Dedifferentiated amniotic fluid mesenchymal stem cell (primary cell): ENCODE measurements around the gene MT1E.
A peak's percentile ranks its signal among the peaks of the same experiment; 100 is the strongest.
"Not testable (repeated sequence)": the region's sequence is repeated elsewhere in the genome, so short reads cannot be mapped to it uniquely, and the experiment has no call there.

Experiments used
- DNase-seq: peaks from one replicate; pipeline ENCODE4 v3.0.0-alpha.2; 2016; ENCODE audit errors: extremely low spot score

MT1E gene

DNA sequence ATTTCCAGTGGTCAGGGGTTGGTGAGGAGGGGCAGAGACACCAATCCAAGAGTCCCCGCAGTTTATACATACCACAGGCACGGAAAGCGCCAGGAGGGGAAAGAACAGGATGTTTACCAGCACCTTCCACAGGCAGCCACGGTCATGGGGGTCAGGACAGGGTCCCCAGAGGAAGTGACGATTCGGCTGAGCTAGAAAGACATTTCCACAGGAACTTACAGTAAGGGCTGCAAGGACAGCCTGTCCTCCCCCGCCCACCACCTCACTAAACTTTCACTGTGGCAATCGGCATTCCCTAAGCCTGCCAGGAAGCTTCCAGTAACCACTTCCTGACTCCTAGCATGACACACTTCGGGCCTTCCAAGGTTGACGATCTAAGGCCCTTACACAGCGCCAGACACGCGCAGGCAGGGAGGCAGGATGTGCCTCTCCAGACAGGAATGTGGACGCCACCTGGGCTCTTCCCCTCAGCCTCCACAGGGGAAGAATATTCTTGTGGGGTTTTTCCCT lies 18.4 kb upstream of the MT1E start:
- DNase-seq, result peak; percentile 81

DNA sequence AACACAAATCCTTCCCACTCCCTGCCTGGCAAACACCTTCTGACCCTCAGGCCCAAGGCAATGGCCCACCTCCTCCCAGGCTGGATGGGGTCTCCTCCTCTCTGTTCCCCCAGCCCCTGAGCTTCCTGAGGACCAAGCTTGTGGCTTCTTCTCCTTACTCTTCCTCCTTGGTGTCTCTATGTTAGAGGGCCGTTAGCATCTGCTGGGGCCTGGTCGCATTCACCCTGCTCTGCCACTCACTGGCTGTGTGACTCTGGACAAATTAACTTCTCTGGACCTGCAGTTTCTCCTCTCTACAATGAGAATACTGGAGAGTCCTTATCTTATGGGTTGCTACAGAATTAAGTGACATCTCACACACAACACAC lies 17.9 kb upstream of the MT1E start:
- no peak for DNase-seq

DNA sequence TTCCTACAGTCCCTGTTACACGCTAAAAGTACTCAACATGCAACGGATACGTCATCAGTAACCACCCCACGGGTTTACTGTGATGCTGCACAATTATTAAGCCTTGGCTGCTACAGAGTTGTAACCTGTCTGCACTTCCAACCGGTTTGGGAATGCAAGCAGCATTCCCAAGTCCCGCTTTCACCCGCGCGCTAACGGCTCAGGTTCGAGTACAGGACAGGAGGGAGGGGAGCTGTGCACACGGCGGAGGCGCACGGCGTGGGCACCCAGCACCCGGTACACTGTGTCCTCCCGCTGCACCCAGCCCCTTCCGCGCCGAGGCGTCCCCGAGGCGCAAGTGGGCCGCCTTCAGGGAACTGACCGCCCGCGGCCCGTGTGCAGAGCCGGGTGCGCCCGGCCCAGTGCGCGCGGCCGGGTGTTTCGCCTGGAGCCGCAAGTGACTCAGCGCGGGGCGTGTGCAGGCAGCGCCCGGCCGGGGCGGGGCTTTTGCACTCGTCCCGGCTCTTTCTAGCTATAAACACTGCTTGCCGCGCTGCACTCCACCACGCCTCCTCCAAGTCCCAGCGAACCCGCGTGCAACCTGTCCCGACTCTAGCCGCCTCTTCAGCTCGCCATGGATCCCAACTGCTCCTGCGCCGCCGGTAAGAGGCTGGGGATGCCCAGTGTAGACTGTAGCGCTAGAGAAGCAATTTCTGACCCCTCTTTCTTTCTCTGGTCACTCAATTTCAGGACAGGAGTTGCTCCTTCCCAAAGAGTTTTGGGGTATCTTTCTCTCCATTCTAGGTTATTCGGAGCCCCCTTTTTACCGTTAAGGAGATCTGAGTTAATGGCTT lies 17.3 kb upstream of the MT1E start, which contains the start of gene MT2A:
Gene MT2A, plus strand, starts transcription at position 542 of the 833 bp plus-strand sequence. Its CDS starts 72 bp downstream, at position 614.
- DNase-seq, result peak; percentile 95

DNA sequence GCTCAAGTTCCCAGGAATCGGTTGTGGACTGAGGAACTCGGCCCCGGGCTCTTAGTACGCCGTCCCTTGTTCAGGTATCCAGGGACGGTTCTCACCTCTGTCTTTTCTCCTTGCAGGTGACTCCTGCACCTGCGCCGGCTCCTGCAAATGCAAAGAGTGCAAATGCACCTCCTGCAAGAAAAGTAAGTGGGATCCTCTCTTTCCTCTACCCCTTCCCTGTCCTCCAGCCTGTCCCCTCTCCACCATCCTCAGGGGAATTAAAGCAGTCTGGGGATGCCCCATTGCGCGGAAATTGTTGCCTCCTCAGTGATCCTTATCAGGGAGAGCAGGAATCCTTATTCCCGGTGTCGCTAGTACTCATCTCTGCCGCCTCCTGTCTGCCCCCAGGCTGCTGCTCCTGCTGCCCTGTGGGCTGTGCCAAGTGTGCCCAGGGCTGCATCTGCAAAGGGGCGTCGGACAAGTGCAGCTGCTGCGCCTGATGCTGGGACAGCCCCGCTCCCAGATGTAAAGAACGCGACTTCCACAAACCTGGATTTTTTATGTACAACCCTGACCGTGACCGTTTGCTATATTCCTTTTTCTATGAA lies 16.6 kb upstream of the MT1E start:
- no peak for DNase-seq

DNA sequence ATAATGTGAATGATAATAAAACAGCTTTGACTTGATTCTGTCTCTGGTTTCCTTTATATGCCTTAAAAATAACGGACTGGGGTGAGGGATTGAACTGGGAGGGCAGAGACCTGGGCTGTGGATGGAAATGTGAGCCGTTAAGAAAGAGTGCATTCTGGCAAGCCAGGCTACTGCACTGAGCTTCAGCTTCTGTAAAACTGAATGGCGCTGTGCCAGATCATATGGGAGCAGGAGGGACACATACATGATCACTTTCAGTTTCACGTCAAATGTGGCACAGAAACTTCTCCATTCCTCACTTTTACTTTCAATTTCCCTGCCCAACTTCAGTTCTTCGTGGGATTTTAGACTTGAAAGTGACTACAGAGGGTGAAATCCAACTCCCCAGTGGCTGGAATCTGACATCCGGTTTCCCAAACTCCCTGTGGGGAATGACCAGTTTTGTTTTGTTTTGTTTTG lies 16.1 kb upstream of the MT1E start:
- peak; percentile 89 for DNase-seq

DNA sequence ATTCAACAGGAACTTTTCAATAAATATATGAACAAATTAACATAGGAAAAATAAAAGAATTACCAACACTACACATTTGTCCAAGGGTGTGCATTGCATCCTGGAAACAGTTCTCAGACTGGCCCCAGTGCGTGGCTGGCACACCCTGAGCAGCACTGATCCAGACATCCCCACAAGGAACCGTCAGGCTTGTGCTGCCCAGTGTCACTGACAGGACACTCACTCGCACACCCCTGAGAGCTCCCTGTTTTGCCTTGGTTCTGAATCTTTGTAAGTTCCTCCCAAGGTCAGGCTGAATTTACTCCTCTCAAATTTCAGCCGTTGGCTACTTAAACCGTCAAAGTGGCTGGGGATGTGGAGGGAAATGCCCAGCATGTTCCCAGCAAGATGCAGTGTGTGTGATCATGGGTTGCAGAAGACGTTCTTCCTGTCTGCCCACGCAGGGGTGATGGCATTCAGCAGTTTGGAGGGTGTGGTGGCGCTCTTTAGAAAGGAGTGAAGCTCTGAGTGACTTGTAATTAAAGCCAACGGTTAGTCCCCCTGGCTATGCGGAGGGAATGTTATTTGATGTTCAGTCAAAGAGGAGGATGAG lies 15.5 kb upstream of the MT1E start:
- peak; percentile 74 for DNase-seq

DNA sequence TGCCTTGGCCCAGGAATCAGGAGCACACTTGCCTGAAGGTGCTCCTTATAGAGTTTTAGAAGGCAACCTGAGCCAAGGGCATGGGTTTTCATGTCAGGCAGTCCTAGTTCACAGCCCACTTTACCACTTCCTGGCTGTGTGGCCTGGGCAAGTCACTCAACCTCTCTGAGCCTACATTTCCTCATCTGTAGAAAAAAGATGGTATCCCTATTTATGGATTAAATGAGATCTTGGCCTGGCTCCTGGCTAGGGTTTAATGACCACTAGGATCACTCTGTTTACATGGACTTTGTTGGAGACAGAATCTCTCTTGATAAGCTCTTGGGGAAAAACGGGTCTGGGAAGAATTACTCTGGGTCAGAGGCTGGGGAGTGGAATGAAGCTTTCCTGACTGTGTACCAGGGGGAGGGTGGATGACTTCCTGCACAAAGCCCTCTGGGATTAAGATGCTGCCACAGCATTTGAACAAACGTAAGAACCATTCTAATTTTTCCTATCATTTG lies 14.9 kb upstream of the MT1E start:
- no peak for DNase-seq

DNA sequence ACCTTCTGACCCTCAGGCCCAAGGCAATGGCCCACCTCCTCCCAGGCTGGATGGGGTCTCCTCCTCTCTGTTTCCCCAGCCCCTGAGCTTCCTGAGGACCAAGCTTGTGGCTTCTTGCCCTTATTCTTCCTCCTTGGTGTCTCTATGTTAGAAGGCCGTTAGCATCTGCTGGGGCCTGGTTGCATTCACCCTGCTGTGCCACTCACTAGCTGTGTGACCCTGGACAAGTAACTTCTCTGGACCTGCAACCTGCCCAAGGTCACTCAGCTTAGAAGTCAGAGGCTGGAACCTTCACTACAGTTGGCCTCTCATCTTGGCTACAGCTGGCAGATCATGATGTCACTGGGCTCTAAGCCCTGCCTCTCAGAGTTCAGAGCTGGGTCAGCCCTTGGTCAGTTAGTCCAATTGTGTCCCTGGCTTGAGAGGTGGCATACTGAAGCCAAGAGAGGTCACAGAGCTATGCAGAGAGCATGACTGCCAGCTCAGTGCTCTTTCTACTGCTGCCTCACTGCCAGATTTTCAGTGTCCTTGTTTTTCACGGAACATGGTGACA lies 14.2 kb upstream of the MT1E start:
- DNase-seq, result no peak

DNA sequence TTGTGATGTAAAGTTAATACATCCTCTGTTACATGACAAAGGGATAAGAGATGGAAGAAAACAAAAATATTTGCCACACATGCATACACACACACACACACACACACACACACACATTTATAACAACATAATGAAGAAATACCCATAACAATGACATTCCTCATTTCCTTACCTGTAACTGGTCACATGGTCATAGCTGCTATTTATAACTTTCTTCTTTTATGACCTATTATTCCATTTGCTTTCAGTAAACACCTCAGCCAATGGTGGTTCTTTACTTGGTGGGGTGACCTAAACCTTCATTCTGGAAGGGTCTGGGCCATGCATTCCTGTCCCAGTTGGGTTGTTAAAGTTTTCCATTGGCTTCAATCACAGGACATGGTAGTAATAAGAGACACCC lies 11.9 kb upstream of the MT1E start:
- DNase-seq, result no peak

DNA sequence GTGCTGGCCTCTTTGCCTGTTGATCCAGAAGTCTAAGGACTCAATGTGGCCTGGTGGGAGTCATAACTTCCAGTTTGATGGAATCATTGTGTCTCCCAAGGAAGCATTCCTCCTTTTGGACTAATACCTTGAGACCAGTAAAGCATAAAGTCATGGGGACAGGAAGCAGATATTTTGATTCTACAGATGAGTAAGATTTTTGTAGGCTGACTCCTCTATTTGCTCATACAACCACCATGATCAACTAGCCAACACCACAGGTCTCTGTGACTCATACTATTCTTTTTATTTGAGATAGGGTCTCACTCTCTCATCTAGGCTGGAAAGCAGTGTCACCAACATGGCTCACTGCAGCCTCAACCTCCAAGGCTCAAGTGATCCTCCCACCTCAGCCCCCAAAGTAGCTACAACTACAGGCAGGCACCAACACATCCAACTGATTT lies 11.0 kb upstream of the MT1E start:
- no peak for DNase-seq

DNA sequence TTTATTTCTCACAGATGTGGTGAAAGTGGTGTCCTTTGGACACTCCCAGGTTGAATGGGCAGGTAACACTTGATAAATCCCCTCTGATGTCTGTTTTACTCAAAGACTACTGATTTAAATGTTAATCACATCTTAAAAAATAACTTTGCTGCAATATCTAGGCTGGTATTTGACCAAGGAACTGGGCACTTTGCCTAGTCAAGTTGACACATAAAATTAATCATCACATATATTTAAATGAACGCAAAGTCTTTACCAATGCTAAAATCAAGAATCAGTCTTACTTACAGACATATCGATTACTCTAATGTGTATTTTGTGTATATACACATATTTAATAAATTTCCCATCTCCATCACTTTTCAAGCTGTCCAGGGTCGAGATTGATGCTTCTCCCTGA lies 10.2 kb upstream of the MT1E start:
- no peak for DNase-seq

DNA sequence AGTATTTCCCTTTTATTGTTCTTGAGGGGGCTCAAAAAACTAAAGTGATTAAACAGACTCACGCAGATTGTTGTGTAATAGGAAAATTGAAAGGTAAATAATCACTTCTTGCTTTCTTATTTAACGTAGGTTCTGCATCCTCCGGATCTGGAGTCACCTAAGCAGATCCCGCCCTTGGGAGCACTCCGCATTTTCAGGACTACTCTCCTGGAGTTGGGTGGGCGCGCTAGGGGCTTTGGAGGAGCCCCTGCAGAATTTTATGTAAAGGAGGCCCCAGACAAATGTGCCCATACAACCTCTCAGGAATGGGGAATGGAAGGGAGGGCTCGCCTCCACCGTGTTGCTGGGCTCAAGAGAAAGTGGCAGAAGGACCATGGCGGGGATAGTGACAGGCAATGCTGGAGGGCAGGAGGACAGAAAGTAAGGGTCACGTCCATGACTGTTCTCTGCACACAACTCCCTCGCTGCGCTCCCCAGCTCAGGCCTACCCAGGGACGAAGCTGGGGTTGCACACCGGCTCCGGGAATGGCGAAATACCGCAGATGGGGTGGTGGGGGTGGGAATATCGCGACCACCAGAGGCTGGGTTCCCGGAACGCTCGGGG lies 8.9 kb upstream of the MT1E start:
- no peak for DNase-seq

DNA sequence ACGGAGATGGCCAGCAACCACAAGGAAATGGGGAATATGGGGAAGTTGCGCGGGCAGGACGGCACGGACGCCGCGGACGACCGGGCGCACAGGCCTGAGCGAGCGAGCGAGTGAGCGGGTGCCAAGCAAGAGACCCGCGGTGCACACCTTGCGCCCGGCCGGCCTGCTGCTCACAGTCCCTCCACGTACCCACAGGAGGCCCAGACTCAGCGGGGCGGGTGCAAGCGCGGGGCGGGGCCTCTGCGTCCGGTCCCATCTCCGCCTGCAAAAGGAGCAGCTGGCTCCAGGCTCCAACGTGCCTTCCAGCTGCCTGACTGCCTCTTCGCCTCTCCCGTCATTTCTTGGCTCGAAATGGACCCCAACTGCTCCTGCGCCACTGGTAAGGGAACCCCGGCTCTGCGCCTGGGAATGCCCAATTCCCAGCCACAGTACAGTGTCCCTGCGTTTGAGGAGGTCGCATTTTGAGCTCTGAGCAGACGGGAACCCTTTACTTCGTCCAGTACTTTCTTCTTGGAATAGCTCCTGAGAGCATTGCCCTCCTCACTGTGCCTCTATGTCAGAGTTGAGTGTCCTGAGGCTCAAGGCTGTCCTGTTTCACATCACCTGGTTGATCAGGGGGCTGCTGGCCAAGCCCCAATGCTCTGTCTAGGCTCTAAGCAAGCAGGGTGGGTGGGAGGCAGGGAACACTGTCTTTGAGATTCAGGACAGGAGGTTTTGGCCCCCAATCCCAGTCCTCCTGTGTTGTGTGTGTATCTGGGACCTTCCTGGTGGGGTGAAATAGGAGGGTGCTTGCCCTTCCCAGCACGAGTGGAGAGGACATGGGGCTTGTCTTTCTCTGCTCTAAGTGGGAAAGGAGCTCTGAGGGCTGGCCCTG lies 8.1 kb upstream of the MT1E start:
- no peak for DNase-seq

DNA sequence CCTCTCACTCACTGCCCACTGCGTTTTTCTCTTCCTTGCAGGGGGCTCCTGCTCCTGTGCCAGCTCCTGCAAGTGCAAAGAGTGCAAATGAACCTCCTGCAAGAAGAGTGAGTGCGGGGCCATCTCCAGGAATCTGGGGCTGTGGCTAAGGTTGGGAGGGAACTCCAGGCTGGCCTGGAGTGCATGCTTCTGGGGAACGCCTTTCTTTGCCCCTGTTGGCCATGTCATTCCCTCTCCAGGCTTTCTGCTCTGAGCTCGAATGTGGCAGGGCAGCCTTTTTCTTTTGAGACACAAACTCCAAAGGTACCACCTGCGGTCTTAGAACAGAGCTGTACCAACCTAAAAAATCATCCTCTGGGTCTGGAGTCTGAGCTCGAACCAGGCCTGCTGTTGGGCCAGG lies 7.4 kb upstream of the MT1E start:
- no peak for DNase-seq

DNA sequence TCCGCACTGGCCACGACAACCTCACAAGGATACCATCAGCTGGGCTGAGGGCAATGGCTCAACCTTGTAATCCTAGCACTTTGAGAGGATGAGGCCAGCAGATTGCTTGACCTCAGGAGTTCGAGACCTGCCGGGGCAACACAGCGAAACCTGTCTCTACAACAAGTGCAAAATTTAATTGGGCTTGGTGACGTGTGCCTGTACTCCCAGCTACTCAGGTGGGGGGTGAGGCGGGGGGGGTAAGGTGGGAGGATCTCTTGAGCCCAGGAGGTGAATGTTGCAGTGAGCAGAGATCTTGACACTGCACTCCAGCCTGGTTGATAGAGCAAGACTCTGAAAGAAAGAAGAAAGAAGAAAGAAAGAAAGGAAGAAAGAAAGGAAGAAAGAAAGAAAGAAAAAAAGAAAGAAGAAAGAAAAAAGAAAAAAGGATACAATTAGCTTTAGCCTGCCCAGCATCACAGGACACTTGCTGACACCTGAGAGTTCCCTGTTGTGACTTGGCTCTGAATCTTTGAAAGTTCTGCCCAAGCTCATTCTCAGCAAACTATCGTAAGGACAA lies 5.2 kb upstream of the MT1E start:
- DNase-seq, result no peak

DNA sequence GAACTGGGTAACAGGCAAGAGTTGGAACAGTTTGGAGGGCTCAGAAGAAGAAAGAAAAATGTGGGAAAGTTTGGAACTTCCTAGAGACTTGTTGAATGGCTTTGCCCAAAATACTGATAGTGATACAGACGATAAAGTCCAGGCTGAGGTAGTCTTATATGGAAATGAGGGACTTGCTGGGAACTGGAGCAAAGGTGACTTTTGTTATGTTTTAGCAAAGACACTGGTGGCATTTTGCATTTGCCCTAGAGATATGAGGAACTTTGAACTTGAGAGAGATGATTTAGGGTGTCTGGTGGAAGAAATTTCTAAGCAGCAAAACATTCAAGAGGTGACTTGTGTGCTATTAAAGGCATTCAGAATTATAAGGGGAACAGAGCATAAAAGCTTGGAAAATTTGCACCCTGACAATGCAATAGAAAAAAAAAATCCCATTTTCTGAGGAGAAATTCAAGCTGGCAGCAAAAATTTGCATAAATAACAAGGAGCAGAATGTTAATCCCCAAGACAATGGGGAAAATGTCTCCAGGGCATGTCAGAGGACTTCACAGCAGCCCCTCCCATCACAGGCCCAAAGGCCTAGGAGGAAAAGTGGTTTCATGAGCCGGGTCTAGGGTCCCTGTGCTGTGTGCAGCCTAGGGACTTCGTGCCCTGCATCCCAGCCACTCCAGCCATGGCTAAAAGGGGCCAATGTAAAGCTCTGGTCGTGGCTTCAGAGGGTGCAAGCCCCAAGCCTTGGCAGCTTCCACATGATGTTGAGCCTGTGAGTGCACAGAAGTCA lies 3.7 kb upstream of the MT1E start:
- DNase-seq, result not testable (repeated sequence)

DNA sequence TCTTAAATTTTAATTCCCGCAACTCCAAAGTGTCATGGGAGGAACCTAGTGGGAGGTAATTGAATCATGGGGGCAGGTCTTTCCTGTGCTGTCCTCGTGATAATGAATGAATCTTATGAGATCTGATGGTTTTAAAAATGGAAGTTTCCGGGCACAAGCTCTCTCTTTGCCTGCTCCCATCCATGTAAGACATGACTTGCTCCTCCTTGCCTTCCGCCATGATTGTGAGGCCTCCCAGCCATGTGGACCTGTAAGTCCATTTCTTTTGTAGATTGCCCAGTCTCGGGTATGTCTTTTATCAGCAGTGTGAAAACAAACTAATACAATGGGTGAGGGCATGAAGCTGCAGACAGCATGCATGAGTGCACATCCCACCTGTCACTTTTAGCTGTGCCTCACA lies 2.4 kb upstream of the MT1E start:
- DNase-seq, result not testable (repeated sequence)

DNA sequence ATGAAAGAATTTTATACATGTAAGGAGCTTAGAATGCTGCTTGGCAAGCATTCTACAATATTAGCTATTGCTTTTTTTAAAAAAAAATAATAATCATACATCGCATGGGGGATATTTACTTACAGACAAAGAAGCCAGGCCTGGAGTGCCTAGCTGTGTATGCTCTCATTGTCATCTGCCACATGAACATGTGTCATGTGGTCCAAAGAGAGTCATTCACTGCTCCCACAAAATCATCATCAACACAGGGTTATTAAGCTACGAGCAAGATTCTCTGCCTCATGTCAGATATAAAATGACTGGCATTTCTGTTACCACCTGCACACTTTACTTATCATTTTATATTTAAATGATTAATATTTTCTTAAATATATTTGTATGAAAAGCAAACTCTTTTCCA lies 1.9 kb upstream of the MT1E start:
- no peak for DNase-seq

DNA sequence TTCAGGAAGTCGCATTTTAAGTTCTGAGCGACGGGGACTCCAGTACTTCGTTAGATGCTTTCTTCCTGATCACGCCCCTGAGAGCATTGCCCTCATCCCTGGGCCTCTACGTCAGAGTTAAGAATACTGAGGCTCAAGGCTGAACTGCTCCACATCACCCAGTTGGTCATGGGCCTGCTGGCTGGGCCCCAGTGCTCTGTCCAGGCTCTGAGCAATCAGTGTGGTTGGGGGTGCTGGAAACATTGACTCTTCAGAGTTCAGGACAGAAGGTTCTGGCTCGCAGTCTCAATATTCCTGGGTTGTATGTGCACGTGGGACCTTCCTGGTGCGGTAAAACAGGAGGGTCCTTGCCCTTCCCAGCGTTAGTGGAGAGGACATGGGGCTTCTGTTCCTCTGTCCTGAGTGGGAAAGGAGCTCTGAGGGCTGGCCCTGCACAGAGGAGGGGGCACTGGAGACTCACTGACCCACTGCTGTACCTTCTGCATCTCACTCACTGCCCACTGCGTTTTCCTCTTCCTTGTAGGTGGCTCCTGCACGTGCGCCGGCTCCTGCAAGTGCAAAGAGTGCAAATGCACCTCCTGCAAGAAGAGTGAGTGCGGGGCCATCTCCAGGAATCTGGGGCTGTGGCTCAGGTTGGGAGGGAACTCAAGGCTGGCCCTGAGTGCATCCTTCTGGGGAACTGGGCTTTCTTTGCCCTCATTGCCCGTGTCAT lies 518 bp downstream of the MT1E start:
- no peak for DNase-seq
